Measurements from ENCODE around the gene TRAF4.
"Not testable (repeated sequence)": the region's sequence is repeated elsewhere in the genome, so short reads cannot be mapped to it uniquely, and the experiment has no call there.

TRAF4 gene

DNA sequence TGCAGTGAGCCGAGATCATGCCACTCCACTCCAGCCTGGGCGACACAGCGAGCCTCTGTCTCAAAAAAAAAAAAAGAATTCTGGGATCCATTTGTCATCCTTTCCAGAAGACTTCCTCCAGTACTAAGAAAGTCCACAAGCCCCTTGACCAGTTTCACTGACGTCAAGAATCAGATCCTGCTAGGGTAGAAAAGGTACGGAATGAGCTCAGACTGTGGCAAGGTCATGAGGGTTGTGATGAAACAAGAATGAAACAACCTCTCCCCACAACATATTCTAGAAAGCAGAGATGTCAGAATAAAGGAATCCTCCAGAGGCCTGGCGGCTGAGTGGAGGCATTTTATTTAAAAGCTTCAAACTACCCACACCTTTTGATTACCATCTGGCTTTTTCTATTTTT, 29.9 kb downstream of the TRAF4 start:
- Mint-ChIP-seq H3K27ac (no peak overlapping the region), H3K36me3 (no peaks in the 10 kb centered on the region), H3K4me3 (no peak overlapping the region), H3K4me1 (peaks cover 31% of the 10 kb centered on the region), H3K27me3 (no peaks in the 10 kb centered on the region), H3K9me3 (no peaks in the 10 kb centered on the region)

DNA sequence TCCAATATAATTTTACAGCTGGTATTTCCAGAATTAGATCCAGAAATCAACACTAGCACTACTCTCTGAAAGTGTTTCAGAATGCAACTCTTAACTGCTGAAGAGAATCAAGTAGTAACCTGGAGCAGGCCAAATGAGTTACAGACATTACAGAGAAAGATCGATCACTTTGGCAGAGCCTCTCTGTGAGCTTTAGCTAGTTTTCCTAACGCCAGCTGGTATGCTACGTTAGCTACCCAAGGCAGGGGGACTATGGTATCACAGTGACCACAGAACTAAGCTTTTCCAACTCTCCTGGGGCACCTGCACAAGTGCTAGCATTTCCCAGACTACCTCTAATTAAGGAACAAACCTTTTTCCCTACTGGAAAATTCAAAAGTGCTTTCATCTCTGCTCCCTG, 30.4 kb downstream of the TRAF4 start:
- Mint-ChIP-seq H3K9me3 (no peaks in the 10 kb centered on the region), H3K4me1 (peaks cover 36% of the 10 kb centered on the region), H3K36me3 (peaks cover 3% of the 10 kb centered on the region), H3K4me3 (no peak overlapping the region), H3K27ac (no peak overlapping the region), H3K27me3 (no peaks in the 10 kb centered on the region)

GRCh38 chr17:28777178-28777577, 33.4 kb downstream of the TRAF4 start:
- Mint-ChIP-seq H3K4me3 (no peak overlapping the region), H3K27ac (peak overlapping the region; percentile 78), H3K9me3 (no peaks in the 10 kb centered on the region), H3K4me1 (peaks cover 42% of the 10 kb centered on the region), H3K27me3 (no peaks in the 10 kb centered on the region), H3K36me3 (peaks cover 11% of the 10 kb centered on the region)

DNA sequence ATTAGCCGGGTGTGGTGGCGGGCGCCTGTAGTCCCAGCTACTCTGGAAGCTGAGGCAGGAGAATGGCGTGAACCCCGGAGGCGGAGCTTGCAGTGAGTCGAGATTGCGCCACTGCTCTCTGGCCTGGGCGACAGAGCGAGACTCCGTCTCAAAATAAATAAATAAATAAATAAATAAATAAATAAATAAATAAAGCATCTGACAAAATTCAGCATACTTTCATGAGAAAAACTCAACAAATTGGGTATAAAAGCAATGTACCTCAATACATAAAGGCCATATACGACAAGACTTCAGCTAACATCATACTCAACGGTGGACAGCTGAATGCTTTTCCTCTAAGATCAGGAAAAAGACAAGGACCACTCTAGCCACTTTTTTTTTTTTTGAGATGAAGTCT, 35.8 kb downstream of the TRAF4 start:
- not testable (repeated sequence) for H3K27me3 Mint-ChIP-seq, H3K4me3 Mint-ChIP-seq, H3K9me3 Mint-ChIP-seq, H3K27ac Mint-ChIP-seq
- Mint-ChIP-seq H3K4me1 (peaks cover 42% of the 10 kb centered on the region), H3K36me3 (peaks cover 11% of the 10 kb centered on the region)

- Mint-ChIP-seq H3K36me3 (peaks cover 11% of the 10 kb centered on the region), H3K4me3 (no peak overlapping the region), H3K27me3 (no peaks in the 10 kb centered on the region), H3K27ac (no peak overlapping the region), H3K9me3 (no peaks in the 10 kb centered on the region), H3K4me1 (peaks cover 24% of the 10 kb centered on the region)
Measured at GRCh38 chr17:28783161-28783560, 39.4 kb downstream of the TRAF4 start.

DNA sequence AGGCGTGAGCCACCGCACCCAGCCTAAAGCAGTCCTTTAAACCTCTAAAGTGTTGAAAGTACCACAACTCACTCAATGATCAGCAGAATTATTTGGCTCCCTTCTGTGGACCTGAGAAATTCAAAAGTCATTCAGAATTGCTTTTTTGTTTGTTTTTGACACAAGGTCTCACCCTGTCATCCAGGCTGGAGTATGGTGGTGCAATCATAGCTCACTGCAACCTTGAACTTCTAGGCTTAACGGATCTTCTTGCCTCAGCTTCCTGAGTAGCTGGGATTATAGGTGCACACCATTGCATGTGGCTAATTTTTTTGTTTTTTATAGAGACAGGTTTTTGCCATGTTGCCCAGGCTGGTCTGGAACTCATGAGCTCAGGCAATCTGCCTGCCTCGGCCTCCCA, 44.3 kb downstream of the TRAF4 start:
- no peak overlapping the region for H3K27ac Mint-ChIP-seq
- H3K36me3 Mint-ChIP-seq: no peaks in the 10 kb centered on the region
- H3K27me3 Mint-ChIP-seq: no peaks in the 10 kb centered on the region
- no peaks in the 10 kb centered on the region for H3K9me3 Mint-ChIP-seq
- H3K4me3 Mint-ChIP-seq: no peak overlapping the region
- peaks cover 25% of the 10 kb centered on the region for H3K4me1 Mint-ChIP-seq

DNA sequence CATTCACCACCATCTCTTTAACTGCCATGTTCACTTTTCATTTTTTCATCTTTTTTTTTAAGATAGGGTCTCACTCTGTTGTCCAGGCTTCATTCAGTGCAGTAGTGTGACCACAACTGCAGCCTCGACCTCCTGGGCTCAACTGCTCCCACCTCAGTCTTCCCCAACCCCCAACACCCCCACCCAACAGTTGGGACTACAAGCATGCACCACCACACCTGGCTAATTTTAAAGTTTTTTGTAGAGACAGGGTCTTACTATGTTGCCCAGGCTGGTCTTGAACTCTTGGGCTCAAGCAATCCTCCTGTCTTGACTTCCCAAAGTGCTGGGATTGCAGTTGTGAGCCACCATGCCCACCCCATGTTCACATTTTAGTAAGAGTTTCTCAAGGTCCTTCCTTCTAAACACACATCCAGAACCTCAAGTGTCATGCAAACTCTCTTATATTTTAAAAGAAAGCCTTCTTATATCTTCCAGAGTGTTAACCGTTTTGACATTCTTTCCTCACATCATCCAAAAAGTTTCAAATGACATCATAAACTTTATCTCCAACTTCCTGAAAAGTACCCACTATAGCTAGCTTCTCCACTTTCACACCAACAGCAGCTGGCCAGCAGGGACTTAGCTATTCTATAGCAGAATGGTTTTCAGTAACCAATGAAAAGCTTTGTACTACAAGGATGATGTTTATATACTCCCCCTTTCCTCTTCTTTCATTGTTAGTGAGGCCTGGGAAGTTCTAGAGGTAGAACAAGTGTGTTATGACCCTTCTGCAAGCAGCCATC, 49.3 kb downstream of the TRAF4 start:
- Mint-ChIP-seq H3K4me1 (peaks cover 44% of the 10 kb centered on the region), H3K9me3 (no peaks in the 10 kb centered on the region), H3K27me3 (no peaks in the 10 kb centered on the region), H3K4me3 (no peak overlapping the region), H3K27ac (peak overlapping the region; percentile 59), H3K36me3 (peaks cover 4% of the 10 kb centered on the region)

- peaks cover 35% of the 10 kb centered on the region for H3K4me1 Mint-ChIP-seq
- not testable (repeated sequence) for H3K36me3 Mint-ChIP-seq, H3K4me3 Mint-ChIP-seq, H3K27ac Mint-ChIP-seq, H3K9me3 Mint-ChIP-seq, H3K27me3 Mint-ChIP-seq
Measured at GRCh38 chr17:28794846-28795441, 51.1 kb downstream of the TRAF4 start.

GRCh38 chr17:28796062-28796461, 52.3 kb downstream of the TRAF4 start:
- H3K4me3 Mint-ChIP-seq: no peak overlapping the region
- no peaks in the 10 kb centered on the region for H3K9me3 Mint-ChIP-seq
- peaks cover 4% of the 10 kb centered on the region for H3K36me3 Mint-ChIP-seq
- peaks cover 28% of the 10 kb centered on the region for H3K4me1 Mint-ChIP-seq
- H3K27me3 Mint-ChIP-seq: no peaks in the 10 kb centered on the region
- H3K27ac Mint-ChIP-seq: no peak overlapping the region

Measured in activated naive CD4-positive, alpha-beta T cell treated with anti-CD3 and anti-CD28 coated beads, Interleukin-2, amount 50 U/mL, for 24 hours (primary cell).